ENCODE results near the gene CHKB. TPM values are rescaled to one million over a fixed set of nuclear protein-coding genes. Genes with fewer than 3 reads are reported as not detected.

The CHKB gene
- total RNA-seq, 1 donor from 2014 or later, result 36.1 TPM

GRCh38 chr22:50547263-50547985 lies 35.2 kb downstream of the CHKB start:
- H3K4me3 ChIP-seq (ENCODE audit: insufficient read depth, low read depth, low read length), result no peak overlapping the region
- no peak overlapping the region for H3K4me3 Mint-ChIP-seq (ENCODE audit: unreplicated experiment)
- no peak overlapping the region for H3K27ac ChIP-seq (ENCODE audit: low read depth, low read length)
- DNase-seq (ENCODE audit: low read depth), result no peak
- H3K79me2 ChIP-seq (ENCODE audit: insufficient read depth, low read length), result no peaks in the 10 kb centered on the region
- no peaks in the 10 kb centered on the region for H3K36me3 Mint-ChIP-seq (ENCODE audit: low read depth, unreplicated experiment)
- H2AFZ ChIP-seq (ENCODE audit: low read depth, low read length), result no peak overlapping the region
- no peak for TF ChIP-seq CTCF (IDR thresholded peaks at IDR 0.05; ENCODE audit: insufficient read depth, low read depth, low read length)
- TF ChIP-seq EZH2 (IDR thresholded peaks at IDR 0.05; ENCODE audit: insufficient read depth, low read length), result peak; percentile 65
- no peak overlapping the region for H3K27ac Mint-ChIP-seq (ENCODE audit: unreplicated experiment)
- H3K9ac ChIP-seq (ENCODE audit: low read length), result no peak overlapping the region
- no peaks in the 10 kb centered on the region for H3K4me1 ChIP-seq (ENCODE audit: insufficient read depth, low read length)
- peaks cover 33% of the 10 kb centered on the region for H3K27me3 Mint-ChIP-seq (ENCODE audit: low read depth, unreplicated experiment)
- H3K36me3 ChIP-seq (ENCODE audit: insufficient read depth, low read length), result no peaks in the 10 kb centered on the region
- H4K20me1 ChIP-seq (ENCODE audit: insufficient read depth, low read length), result no peaks in the 10 kb centered on the region
- H3K4me2 ChIP-seq (ENCODE audit: low read length), result no peak overlapping the region
- H3K4me1 Mint-ChIP-seq (ENCODE audit: low read depth, unreplicated experiment), result peaks cover 5% of the 10 kb centered on the region
- no peak for FAIRE-seq
- no peaks in the 10 kb centered on the region for H3K9me3 Mint-ChIP-seq (ENCODE audit: unreplicated experiment)
- H3K9me3 ChIP-seq (ENCODE audit: insufficient read depth, low read depth, low read length), result no peaks in the 10 kb centered on the region
- peaks cover 26% of the 10 kb centered on the region for H3K27me3 ChIP-seq (ENCODE audit: insufficient read depth, low read length)

GRCh38 chr22:50546326-50547262 lies 36.1 kb downstream of the CHKB start:
- Histone ChIP-seq H3K4me2 (ENCODE audit: low read length) (no peak overlapping the region), H3K36me3 (ENCODE audit: insufficient read depth, low read length) (no peaks in the 10 kb centered on the region), H3K4me3 (ENCODE audit: insufficient read depth, low read depth, low read length) (no peak overlapping the region), H3K9ac (ENCODE audit: low read length) (no peak overlapping the region), H3K79me2 (ENCODE audit: insufficient read depth, low read length) (no peaks in the 10 kb centered on the region), H3K4me1 (ENCODE audit: insufficient read depth, low read length) (no peaks in the 10 kb centered on the region), H2AFZ (ENCODE audit: low read depth, low read length) (no peak overlapping the region), H4K20me1 (ENCODE audit: insufficient read depth, low read length) (no peaks in the 10 kb centered on the region), H3K27ac (ENCODE audit: low read depth, low read length) (no peak overlapping the region), H3K9me3 (ENCODE audit: insufficient read depth, low read depth, low read length) (no peaks in the 10 kb centered on the region), H3K27me3 (ENCODE audit: insufficient read depth, low read length) (peaks cover 24% of the 10 kb centered on the region)
- Mint-ChIP-seq H3K36me3 (ENCODE audit: low read depth, unreplicated experiment) (no peaks in the 10 kb centered on the region), H3K4me3 (ENCODE audit: unreplicated experiment) (no peak overlapping the region), H3K27me3 (ENCODE audit: low read depth, unreplicated experiment) (peaks cover 29% of the 10 kb centered on the region), H3K9me3 (ENCODE audit: unreplicated experiment) (no peaks in the 10 kb centered on the region), H3K27ac (ENCODE audit: unreplicated experiment) (peak overlapping the region; percentile 53), H3K4me1 (ENCODE audit: low read depth, unreplicated experiment) (peaks cover 5% of the 10 kb centered on the region)
- DNase-seq (ENCODE audit: low read depth), result no peak
- no peak for FAIRE-seq
- TF ChIP-seq CTCF (IDR thresholded peaks at IDR 0.05; ENCODE audit: insufficient read depth, low read depth, low read length) (no peak), EZH2 (IDR thresholded peaks at IDR 0.05; ENCODE audit: insufficient read depth, low read length) (no peak)
